OCI-LY7 (cell line): ENCODE measurements around the gene CRHBP. TPM values are rescaled to one million over a fixed set of nuclear protein-coding genes. Genes with fewer than 3 reads are reported as not detected.

Source experiments
- BruUV-seq: library from RNA; stranded (reverse); fragments of 400-500 nt; replicated peaks from 2 replicates; lab custom pipeline; 2021; lab: Mats Ljungman, UMichigan
- CTCF ChIA-PET: fragments of 300-600 bp; sonication (Branson Sonifier 250); formaldehyde crosslinking; loops from one replicate; lab custom pipeline; 2022; ENCODE audit warnings: antibody characterized with exemption; ENCODE audit not compliant: unreplicated experiment; lab: Charles Lee
- POLR2A ChIA-PET: fragments of 300-600 bp; sonication (Branson Sonifier 250); formaldehyde crosslinking; loops from one replicate; lab custom pipeline; 2022; ENCODE audit warnings: antibody characterized with exemption; lab: Charles Lee
- DNase-seq: peaks from one replicate; pipeline ENCODE4 v3.0.0-alpha.2; 2015; ENCODE audit warnings: low spot score
- H2AFZ ChIP-seq: fragments of 200-600 bp; sonication (generic), shearing (Covaris generic); 2 replicates; pipeline ENCODE4 v1.6.1; 2014; ENCODE audit warnings: mild to moderate bottlenecking, antibody characterized with exemption, low read length, moderate library complexity
- H3K27ac ChIP-seq: fragments of 200-600 bp; sonication (generic); 2 replicates; pipeline ENCODE4 v1.5.1; 2014; ENCODE audit warnings: mixed run types, low read depth, mild to moderate bottlenecking, moderate library complexity, low read length, inconsistent platforms; ENCODE audit not compliant: poor library complexity, severe bottlenecking
- H3K36me3 ChIP-seq: fragments of 200-600 bp; sonication (generic); 2 replicates; pipeline ENCODE4 v1.6.1; 2014; ENCODE audit warnings: mild to moderate bottlenecking, antibody characterized with exemption, low read length, moderate library complexity, mixed read lengths; ENCODE audit not compliant: insufficient read depth
- H3K4me1 ChIP-seq: fragments of 200-600 bp; sonication (generic); 2 replicates; pipeline ENCODE4 v1.5.1; 2014; ENCODE audit warnings: mild to moderate bottlenecking, low read length; ENCODE audit not compliant: insufficient read depth, poor library complexity, severe bottlenecking
- H3K4me2 ChIP-seq: fragments of 200-600 bp; sonication (generic); 2 replicates; pipeline ENCODE4 v1.6.1; 2014; ENCODE audit warnings: mild to moderate bottlenecking, low read length
- H3K4me3 ChIP-seq: fragments of 200-600 bp; sonication (generic); 2 replicates; pipeline ENCODE4 v1.5.1; 2014; ENCODE audit warnings: mild to moderate bottlenecking, low read depth, low read length; ENCODE audit not compliant: poor library complexity, severe bottlenecking
- H3K79me2 ChIP-seq: fragments of 200-600 bp; sonication (generic); 2 replicates; pipeline ENCODE4 v1.6.1; 2016; ENCODE audit warnings: low read depth, mild to moderate bottlenecking, low read length, moderate library complexity, mixed read lengths; ENCODE audit not compliant: insufficient read depth
- H3K9me2 ChIP-seq: fragments of 200-600 bp; sonication (generic); 2 replicates; pipeline ENCODE4 v1.6.1; 2016; ENCODE audit warnings: mild to moderate bottlenecking, low read length, mixed read lengths; ENCODE audit not compliant: insufficient read depth
- H3K9me3 ChIP-seq: fragments of 200-600 bp; sonication (generic); 2 replicates; pipeline ENCODE4 v1.6.1; 2014; ENCODE audit warnings: mild to moderate bottlenecking, mixed run types, low read length, mixed read lengths
- H4K20me1 ChIP-seq: fragments of 200-600 bp; sonication (generic); 2 replicates; pipeline ENCODE4 v1.6.1; 2014; ENCODE audit warnings: mild to moderate bottlenecking, antibody characterized with exemption, low read length, moderate library complexity, mixed read lengths; ENCODE audit not compliant: insufficient read depth
- EZH2phosphoT487 ChIP-seq: fragments of 200-600 bp; sonication (generic); IDR thresholded peaks from 2 replicates; pipeline ENCODE4 v1.6.1; 2018; ENCODE audit warnings: low read depth, borderline replicate concordance, mild to moderate bottlenecking, mixed run types, antibody characterized with exemption, low read length, moderate library complexity, mixed read lengths
- intact Hi-C: fragments of 100-400 bp; cut with micrococcal nuclease; formaldehyde crosslinking; loops from one replicate; pipeline ENCODE4 v1.10.0; 2022; ENCODE audit not compliant: unreplicated experiment
- total RNA-seq, 2 experiments: library from RNA; depleted of rRNA in 1 of 2; stranded (reverse); fragments of >200 nt in 1 of 2; shearing (Covaris generic) in 1 of 2; gene quantifications; 2 replicates each; pipeline ENCODE4 v1.2.3, GENCODE V29; 2014 to 2022
- TF ChIP-seq, protein P1 (sequence below): fragments of 200-600 bp; sonication (generic); conservative IDR thresholded peaks from 2 replicates; pipeline ENCODE4 v1.5.1; 2014; ENCODE audit warnings: mild to moderate bottlenecking, antibody characterized with exemption, low read length, moderate library complexity, mixed read lengths

Gene CRHBP
- total RNA-seq, 2 experiments from 2014 or later: 40.3 to 41.6 TPM

DNA sequence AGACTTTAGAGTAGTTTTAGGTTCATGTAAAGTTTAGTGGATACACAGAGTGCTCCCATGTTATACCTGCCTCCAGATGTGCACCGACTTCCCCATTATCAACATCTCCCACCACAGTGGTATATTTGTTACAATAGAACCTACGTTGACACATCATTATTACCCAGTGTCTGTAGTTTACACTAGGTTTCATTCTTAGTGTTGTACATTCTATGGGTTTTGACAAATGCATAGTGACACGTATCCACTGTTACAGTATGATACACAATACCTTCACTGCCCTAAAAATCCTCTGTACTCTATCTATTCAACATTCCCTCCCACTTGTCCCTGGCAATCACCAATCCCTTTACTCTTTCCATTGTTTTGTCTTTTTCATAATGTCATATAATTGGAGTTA lies 34.3 kb upstream of the CRHBP start:
- POLR2A ChIA-PET: interaction anchor here (0.6 kb wide), 1 partner anchor 85 kb away, joined by 3 read pairs; no protein-coding TSS in a partner anchor
- Histone ChIP-seq H3K9me3 (peaks cover 7% of the 10 kb centered on the region; the same call in 1 of the 2 replicates), H3K4me2 (no peak overlapping the region), H3K27ac (no peak overlapping the region), H4K20me1 (no peaks in the 10 kb centered on the region), H3K9me2 (no peaks in the 10 kb centered on the region), H3K79me2 (peaks cover 28% of the 10 kb centered on the region; the same call in 1 of the 2 replicates), H3K36me3 (peaks cover 85% of the 10 kb centered on the region), H3K4me1 (no peaks in the 10 kb centered on the region), H2AFZ (no peak overlapping the region), H3K4me3 (no peak overlapping the region)
- CTCF ChIA-PET: no interaction called here
- DNase-seq: no peak
- BruUV-seq: no TSS peak
- TF ChIP-seq, protein P1, sequence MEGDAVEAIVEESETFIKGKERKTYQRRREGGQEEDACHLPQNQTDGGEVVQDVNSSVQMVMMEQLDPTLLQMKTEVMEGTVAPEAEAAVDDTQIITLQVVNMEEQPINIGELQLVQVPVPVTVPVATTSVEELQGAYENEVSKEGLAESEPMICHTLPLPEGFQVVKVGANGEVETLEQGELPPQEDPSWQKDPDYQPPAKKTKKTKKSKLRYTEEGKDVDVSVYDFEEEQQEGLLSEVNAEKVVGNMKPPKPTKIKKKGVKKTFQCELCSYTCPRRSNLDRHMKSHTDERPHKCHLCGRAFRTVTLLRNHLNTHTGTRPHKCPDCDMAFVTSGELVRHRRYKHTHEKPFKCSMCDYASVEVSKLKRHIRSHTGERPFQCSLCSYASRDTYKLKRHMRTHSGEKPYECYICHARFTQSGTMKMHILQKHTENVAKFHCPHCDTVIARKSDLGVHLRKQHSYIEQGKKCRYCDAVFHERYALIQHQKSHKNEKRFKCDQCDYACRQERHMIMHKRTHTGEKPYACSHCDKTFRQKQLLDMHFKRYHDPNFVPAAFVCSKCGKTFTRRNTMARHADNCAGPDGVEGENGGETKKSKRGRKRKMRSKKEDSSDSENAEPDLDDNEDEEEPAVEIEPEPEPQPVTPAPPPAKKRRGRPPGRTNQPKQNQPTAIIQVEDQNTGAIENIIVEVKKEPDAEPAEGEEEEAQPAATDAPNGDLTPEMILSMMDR: no peak
- TF ChIP-seq EZH2phosphoT487: no peak
- intact Hi-C loops: no loop called here

DNA sequence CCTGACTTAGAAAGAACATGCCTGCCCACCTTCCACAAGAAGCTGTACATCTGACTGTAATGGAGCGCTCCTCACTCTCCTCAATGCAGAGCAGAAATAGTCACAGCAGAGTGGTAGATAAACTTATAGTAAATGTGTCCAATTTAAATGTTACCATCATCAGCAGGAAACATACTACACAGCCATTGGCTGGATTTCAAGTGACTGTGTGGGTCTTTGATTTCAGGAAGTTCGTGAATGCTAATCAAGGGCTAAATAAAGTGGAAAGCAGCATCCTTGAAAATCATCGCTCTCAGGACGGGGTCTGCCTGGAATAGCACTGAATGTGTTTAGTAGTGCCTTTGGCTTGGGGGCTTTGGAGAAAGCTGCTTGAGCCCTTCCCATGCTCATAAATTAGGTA lies 32.4 kb upstream of the CRHBP start:
- DNase-seq: no peak
- no peak overlapping the region for H3K27ac ChIP-seq
- H3K36me3 ChIP-seq: peaks cover 88% of the 10 kb centered on the region
- peaks cover 28% of the 10 kb centered on the region; the same call in 1 of the 2 replicates for H3K79me2 ChIP-seq
- H3K4me1 ChIP-seq: no peaks in the 10 kb centered on the region
- ChIA-PET POLR2A (interaction anchor here (0.7 to 1.0 kb wide), 2 partner anchors 23 to 24 kb away, joined by 3 read pairs; no protein-coding TSS in a partner anchor), CTCF (no interaction called here)
- H3K4me3 ChIP-seq: no peak overlapping the region
- no peaks in the 10 kb centered on the region for H4K20me1 ChIP-seq
- H2AFZ ChIP-seq: no peak overlapping the region
- TF ChIP-seq, protein P1: no peak
- TF ChIP-seq EZH2phosphoT487: no peak
- no peaks in the 10 kb centered on the region for H3K9me2 ChIP-seq
- BruUV-seq: no TSS peak
- no peaks in the 10 kb centered on the region for H3K9me3 ChIP-seq
- intact Hi-C loops: no loop called here
- H3K4me2 ChIP-seq: no peak overlapping the region

DNA sequence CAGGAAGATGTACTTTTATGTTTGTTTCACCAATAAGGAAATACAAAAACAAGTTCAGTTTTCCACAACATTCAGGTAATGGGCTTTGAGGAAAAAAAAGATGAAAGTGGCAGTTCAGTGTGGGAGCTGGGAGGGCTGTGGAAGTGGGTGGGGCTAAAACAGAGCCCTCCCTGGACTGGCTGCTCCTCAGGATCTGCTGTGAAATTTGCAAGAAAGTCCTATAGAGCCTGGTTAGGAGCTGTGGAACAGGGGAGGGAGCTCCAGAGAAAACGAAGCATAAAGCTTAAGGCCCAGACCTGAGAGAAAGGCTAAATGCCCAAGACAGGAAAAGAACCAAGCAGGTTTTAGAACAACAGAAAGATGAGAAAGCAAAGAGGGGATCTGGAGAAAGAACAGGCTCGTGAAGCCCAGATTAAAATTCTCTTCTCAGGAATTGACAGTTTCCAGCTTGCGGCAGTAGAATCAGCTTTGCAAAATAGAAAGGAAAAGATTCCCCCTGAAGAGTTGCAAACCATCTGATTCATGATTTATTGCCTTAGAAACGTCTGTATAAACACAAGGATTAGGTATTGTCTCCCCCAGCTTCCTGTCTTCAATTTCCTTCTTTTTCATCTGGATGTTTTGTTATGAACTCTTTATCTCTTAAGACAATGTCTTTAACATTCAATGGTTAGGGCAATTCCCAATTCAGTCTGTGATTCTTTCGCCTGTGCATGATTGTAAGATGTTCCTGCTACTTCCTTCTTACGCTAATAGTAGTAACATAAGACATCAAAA lies 26.3 kb upstream of the CRHBP start:
- intact Hi-C loops: no loop called here
- Histone ChIP-seq H2AFZ (no peak overlapping the region), H3K4me1 (no peaks in the 10 kb centered on the region), H3K4me2 (no peak overlapping the region), H3K79me2 (peaks cover under 1% of the 10 kb centered on the region; the same call in 1 of the 2 replicates), H3K9me3 (no peaks in the 10 kb centered on the region), H3K4me3 (no peak overlapping the region), H3K9me2 (no peaks in the 10 kb centered on the region), H3K36me3 (peaks cover 99% of the 10 kb centered on the region), H3K27ac (no peak overlapping the region), H4K20me1 (0 out of 2 replicates have a peak, but pooled peaks cover 4% of the 10 kb centered on the region)
- TF ChIP-seq EZH2phosphoT487: no peak
- TF ChIP-seq, protein P1: no peak
- CTCF ChIA-PET: no interaction called here
- no peak for DNase-seq
- BruUV-seq: TSS peak; percentile 7
- POLR2A ChIA-PET: interaction anchor here (0.6 to 1.0 kb wide), 4 partner anchors 17 to 186 kb away, joined by 3 to 6 read pairs (median 3); no protein-coding TSS in a partner anchor
